ENCODE results near the gene IGSF21.

Gene IGSF21

GRCh38 chr1:18176619-18177018 is 69.0 kb downstream of the IGSF21 start:
- Mint-ChIP-seq H3K4me1 (ENCODE audit: low read depth) (no peaks in the 10 kb centered on the region), H3K27me3 (ENCODE audit: low read depth) (peaks cover 5% of the 10 kb centered on the region), H3K4me3 (no peak overlapping the region)

GRCh38 chr1:18178111-18178510 is 70.5 kb downstream of the IGSF21 start:
- Mint-ChIP-seq H3K4me3 (no peak overlapping the region), H3K9me3 (no peaks in the 10 kb centered on the region), H3K4me1 (ENCODE audit: low read depth) (no peaks in the 10 kb centered on the region), H3K27ac (no peak overlapping the region), H3K36me3 (ENCODE audit: low read depth) (no peaks in the 10 kb centered on the region), H3K27me3 (ENCODE audit: low read depth) (peaks cover 5% of the 10 kb centered on the region)
- no peak for DNase-seq (ENCODE audit: low spot score)

More at GRCh38 chr1:18176619-18177018, 69.0 kb downstream of the IGSF21 start:
- no peaks in the 10 kb centered on the region for H3K36me3 Mint-ChIP-seq (ENCODE audit: low read depth)
- H3K27ac Mint-ChIP-seq: no peak overlapping the region
- no peaks in the 10 kb centered on the region for H3K9me3 Mint-ChIP-seq
- DNase-seq (ENCODE audit: low spot score): no peak

GRCh38 chr1:18179009-18179408 is 71.4 kb downstream of the IGSF21 start:
- H3K9me3 Mint-ChIP-seq: no peaks in the 10 kb centered on the region
- H3K4me3 Mint-ChIP-seq: no peak overlapping the region
- peaks cover 5% of the 10 kb centered on the region for H3K27me3 Mint-ChIP-seq (ENCODE audit: low read depth)
- no peaks in the 10 kb centered on the region for H3K36me3 Mint-ChIP-seq (ENCODE audit: low read depth)
- no peak overlapping the region for H3K27ac Mint-ChIP-seq
- no peak for DNase-seq (ENCODE audit: low spot score)
- no peaks in the 10 kb centered on the region for H3K4me1 Mint-ChIP-seq (ENCODE audit: low read depth)

GRCh38 chr1:18182398-18183160 is 75.0 kb downstream of the IGSF21 start:
- H3K4me3 Mint-ChIP-seq: no peak overlapping the region

GRCh38 chr1:18183533-18183932 is 75.9 kb downstream of the IGSF21 start:
- Mint-ChIP-seq H3K9me3 (no peaks in the 10 kb centered on the region), H3K4me1 (ENCODE audit: low read depth) (no peaks in the 10 kb centered on the region), H3K27ac (no peak overlapping the region), H3K4me3 (no peak overlapping the region), H3K36me3 (ENCODE audit: low read depth) (no peaks in the 10 kb centered on the region), H3K27me3 (ENCODE audit: low read depth) (peaks cover 2% of the 10 kb centered on the region)
- DNase-seq (ENCODE audit: low spot score): no peak

More at GRCh38 chr1:18182398-18183160, 75.0 kb downstream of the IGSF21 start:
- no peaks in the 10 kb centered on the region for H3K36me3 Mint-ChIP-seq (ENCODE audit: low read depth)
- peaks cover 5% of the 10 kb centered on the region for H3K27me3 Mint-ChIP-seq (ENCODE audit: low read depth)
- H3K9me3 Mint-ChIP-seq: no peaks in the 10 kb centered on the region
- no peak overlapping the region for H3K27ac Mint-ChIP-seq
- no peak for DNase-seq (ENCODE audit: low spot score)
- no peaks in the 10 kb centered on the region for H3K4me1 Mint-ChIP-seq (ENCODE audit: low read depth)

- no peaks in the 10 kb centered on the region for H3K9me3 Mint-ChIP-seq
- H3K27ac Mint-ChIP-seq: no peak overlapping the region
- H3K4me3 Mint-ChIP-seq: no peak overlapping the region
- H3K36me3 Mint-ChIP-seq (ENCODE audit: low read depth): no peaks in the 10 kb centered on the region
- H3K4me1 Mint-ChIP-seq (ENCODE audit: low read depth): no peaks in the 10 kb centered on the region
- DNase-seq (ENCODE audit: low spot score): no peak
- peaks cover 2% of the 10 kb centered on the region for H3K27me3 Mint-ChIP-seq (ENCODE audit: low read depth)
Measured at GRCh38 chr1:18187054-18187453, 79.5 kb downstream of the IGSF21 start.

GRCh38 chr1:18188820-18189517 is 81.4 kb downstream of the IGSF21 start:
- no peaks in the 10 kb centered on the region for H3K36me3 Mint-ChIP-seq (ENCODE audit: low read depth)
- no peaks in the 10 kb centered on the region for H3K9me3 Mint-ChIP-seq
- H3K27me3 Mint-ChIP-seq (ENCODE audit: low read depth): peaks cover 2% of the 10 kb centered on the region
- no peak for DNase-seq (ENCODE audit: low spot score)
- no peak overlapping the region for H3K4me3 Mint-ChIP-seq
- no peaks in the 10 kb centered on the region for H3K4me1 Mint-ChIP-seq (ENCODE audit: low read depth)
- no peak overlapping the region for H3K27ac Mint-ChIP-seq

GRCh38 chr1:18190598-18190997 is 83.0 kb downstream of the IGSF21 start:
- DNase-seq (ENCODE audit: low spot score): no peak
- Mint-ChIP-seq H3K4me1 (ENCODE audit: low read depth) (no peaks in the 10 kb centered on the region), H3K9me3 (no peaks in the 10 kb centered on the region), H3K4me3 (no peak overlapping the region), H3K27me3 (ENCODE audit: low read depth) (peaks cover 4% of the 10 kb centered on the region), H3K36me3 (ENCODE audit: low read depth) (no peaks in the 10 kb centered on the region), H3K27ac (no peak overlapping the region)

- Mint-ChIP-seq H3K4me3 (no peak overlapping the region), H3K27ac (no peak overlapping the region), H3K36me3 (ENCODE audit: low read depth) (no peaks in the 10 kb centered on the region), H3K9me3 (no peaks in the 10 kb centered on the region), H3K4me1 (ENCODE audit: low read depth) (no peaks in the 10 kb centered on the region), H3K27me3 (ENCODE audit: low read depth) (peaks cover 8% of the 10 kb centered on the region)
- DNase-seq (ENCODE audit: low spot score): no peak
Measured at GRCh38 chr1:18191037-18191436, 83.4 kb downstream of the IGSF21 start.

GRCh38 chr1:18191481-18192155 is 84.0 kb downstream of the IGSF21 start:
- no peaks in the 10 kb centered on the region for H3K9me3 Mint-ChIP-seq
- no peaks in the 10 kb centered on the region for H3K4me1 Mint-ChIP-seq (ENCODE audit: low read depth)
- no peak for DNase-seq (ENCODE audit: low spot score)
- peaks cover 8% of the 10 kb centered on the region for H3K27me3 Mint-ChIP-seq (ENCODE audit: low read depth)
- H3K36me3 Mint-ChIP-seq (ENCODE audit: low read depth): no peaks in the 10 kb centered on the region
- H3K4me3 Mint-ChIP-seq: no peak overlapping the region
- H3K27ac Mint-ChIP-seq: no peak overlapping the region

GRCh38 chr1:18192182-18192581 is 84.6 kb downstream of the IGSF21 start:
- Mint-ChIP-seq H3K4me3 (no peak overlapping the region), H3K27me3 (ENCODE audit: low read depth) (peaks cover 6% of the 10 kb centered on the region), H3K36me3 (ENCODE audit: low read depth) (no peaks in the 10 kb centered on the region)

GRCh38 chr1:18192974-18193373 is 85.4 kb downstream of the IGSF21 start:
- H3K36me3 Mint-ChIP-seq (ENCODE audit: low read depth): no peaks in the 10 kb centered on the region
- no peak for DNase-seq (ENCODE audit: low spot score)
- H3K27ac Mint-ChIP-seq: no peak overlapping the region
- no peak overlapping the region for H3K4me3 Mint-ChIP-seq
- H3K9me3 Mint-ChIP-seq: no peaks in the 10 kb centered on the region
- no peaks in the 10 kb centered on the region for H3K4me1 Mint-ChIP-seq (ENCODE audit: low read depth)
- H3K27me3 Mint-ChIP-seq (ENCODE audit: low read depth): peaks cover 9% of the 10 kb centered on the region

More at GRCh38 chr1:18192182-18192581, 84.6 kb downstream of the IGSF21 start:
- Mint-ChIP-seq H3K9me3 (no peaks in the 10 kb centered on the region), H3K27ac (no peak overlapping the region), H3K4me1 (ENCODE audit: low read depth) (no peaks in the 10 kb centered on the region)
- DNase-seq (ENCODE audit: low spot score): no peak

- DNase-seq (ENCODE audit: low spot score): no peak
- Mint-ChIP-seq H3K27me3 (ENCODE audit: low read depth) (peaks cover 16% of the 10 kb centered on the region), H3K4me3 (no peak overlapping the region), H3K4me1 (ENCODE audit: low read depth) (no peaks in the 10 kb centered on the region), H3K27ac (no peak overlapping the region), H3K9me3 (no peaks in the 10 kb centered on the region), H3K36me3 (ENCODE audit: low read depth) (no peaks in the 10 kb centered on the region)
Measured at GRCh38 chr1:18197299-18197698, 89.7 kb downstream of the IGSF21 start.

- Mint-ChIP-seq H3K36me3 (ENCODE audit: low read depth) (no peaks in the 10 kb centered on the region), H3K27me3 (ENCODE audit: low read depth) (peaks cover 16% of the 10 kb centered on the region), H3K4me1 (ENCODE audit: low read depth) (no peaks in the 10 kb centered on the region), H3K9me3 (no peaks in the 10 kb centered on the region), H3K27ac (no peak overlapping the region), H3K4me3 (no peak overlapping the region)
- DNase-seq (ENCODE audit: low spot score): no peak
Measured at GRCh38 chr1:18198260-18198659, 90.7 kb downstream of the IGSF21 start.

Measured in T-helper 2 cell treated with Interferon-gamma antibody and Interleukin-4, amounts not matched to agents 5 μg/mL and 100 μg/mL, for 36 hours (primary cell).